Activated naive CD4-positive, alpha-beta T cell treated with anti-CD3 and anti-CD28 coated beads, Interleukin-2, amount 50 U/mL, for 72 hours (primary cell): ENCODE measurements around the gene HLCS. TPM values are rescaled to one million over a fixed set of nuclear protein-coding genes. Genes with fewer than 3 reads are reported as not detected.

Source experiments
- ATAC-seq, 2 donors: fragments of 150-1000 bp; cut with Tn5 transposase; 2 replicates each; pipeline ENCODE4 v1.10.0; 2021; ENCODE audit warnings: mild to moderate bottlenecking in 2 of 2, moderate library complexity in 2 of 2
- DNase-seq, 2 donors: peaks; one replicate each; pipeline ENCODE4 v3.0.0; 2021 to 2022; ENCODE audit warnings: low spot score in 2 of 2
- H3K27ac Mint-ChIP-seq, 2 donors: one replicate each; pipeline ENCODE4 v1.8.0; 2022; ENCODE audit warnings: mild to moderate bottlenecking in 2 of 2, mixed read lengths in 2 of 2
- H3K36me3 Mint-ChIP-seq, 2 donors: one replicate each; pipeline ENCODE4 v1.8.0; 2022; ENCODE audit warnings: mixed read lengths in 2 of 2
- H3K9me3 Mint-ChIP-seq, 2 donors: one replicate each; pipeline ENCODE4 v1.8.0; 2022; ENCODE audit warnings: mixed read lengths in 2 of 2
- total RNA-seq, 2 donors: library from RNA; stranded (reverse); gene quantifications; one replicate each; pipeline ENCODE4 v1.2.3, GENCODE V29; 2022

The HLCS gene
- total RNA-seq, 2 donors from 2014 or later = 11.1 to 13.0 TPM

- ATAC-seq (no peak), DNase-seq (no peak)
- H3K36me3 Mint-ChIP-seq = peaks cover 0 to 5% of the 10 kb centered on the region in 2 donors
- H3K9me3 Mint-ChIP-seq = peaks cover 0 to 4% of the 10 kb centered on the region in 2 donors
- H3K27ac Mint-ChIP-seq = no peak overlapping the region
These were observed 234.3 kb downstream of the HLCS start for GRCh38 chr21:36732217-36732616.

DNA sequence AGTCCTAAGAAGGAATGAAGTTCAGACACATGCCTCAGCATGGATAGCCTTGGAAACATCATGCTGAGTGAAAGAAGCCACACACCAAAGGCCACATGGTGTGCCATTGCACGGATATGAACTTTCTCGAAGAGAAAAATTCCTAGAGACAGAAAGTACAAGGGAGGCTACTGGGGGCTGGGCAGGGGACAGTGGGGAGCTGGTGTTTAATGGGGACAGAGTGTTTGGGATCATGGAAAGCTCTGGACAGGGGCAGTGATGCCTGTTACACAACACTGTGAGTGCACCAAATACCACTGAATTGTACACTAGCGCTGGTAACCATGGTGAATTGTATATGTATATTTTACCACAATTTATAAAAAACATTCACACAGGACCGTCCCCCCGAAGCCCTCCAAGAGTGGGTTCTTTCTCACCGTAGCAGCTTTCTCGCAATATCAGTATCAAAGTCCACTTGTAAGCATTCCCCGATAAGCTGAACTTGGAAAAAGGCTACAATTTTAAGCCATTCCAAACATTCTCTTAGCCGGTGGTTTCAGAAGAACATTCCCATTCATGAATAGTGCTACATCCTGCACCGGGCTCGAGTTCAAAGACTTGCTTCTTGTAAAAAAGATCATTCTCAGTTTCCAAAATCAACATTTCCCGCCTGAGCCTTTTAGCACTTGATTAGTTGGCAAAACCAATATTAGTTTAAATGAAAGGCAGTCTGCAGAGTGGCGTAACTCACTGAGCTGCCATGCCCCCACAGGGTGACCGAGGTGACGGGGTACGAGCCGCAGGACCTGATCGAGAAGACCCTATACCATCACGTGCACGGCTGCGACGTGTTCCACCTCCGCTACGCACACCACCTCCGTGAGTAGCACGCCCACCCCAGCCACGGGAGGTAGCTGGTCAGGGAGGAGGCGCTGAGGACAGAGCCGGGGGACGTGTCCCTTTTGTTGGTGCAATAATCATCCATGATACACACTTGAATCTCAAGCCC is 235.9 kb downstream of the HLCS start:
- DNase-seq (no peak), ATAC-seq (no peak)
- H3K36me3 Mint-ChIP-seq = peaks cover 0 to 5% of the 10 kb centered on the region in 2 donors
- peaks cover 0 to 4% of the 10 kb centered on the region in 2 donors for H3K9me3 Mint-ChIP-seq
- H3K27ac Mint-ChIP-seq = no peak overlapping the region

GRCh38 chr21:36729310-36729970 is 237.0 kb downstream of the HLCS start:
- Mint-ChIP-seq H3K9me3 (no peaks in the 10 kb centered on the region), H3K27ac (no peak overlapping the region), H3K36me3 (no peaks in the 10 kb centered on the region)
- DNase-seq (no peak), ATAC-seq (no peak)

DNA sequence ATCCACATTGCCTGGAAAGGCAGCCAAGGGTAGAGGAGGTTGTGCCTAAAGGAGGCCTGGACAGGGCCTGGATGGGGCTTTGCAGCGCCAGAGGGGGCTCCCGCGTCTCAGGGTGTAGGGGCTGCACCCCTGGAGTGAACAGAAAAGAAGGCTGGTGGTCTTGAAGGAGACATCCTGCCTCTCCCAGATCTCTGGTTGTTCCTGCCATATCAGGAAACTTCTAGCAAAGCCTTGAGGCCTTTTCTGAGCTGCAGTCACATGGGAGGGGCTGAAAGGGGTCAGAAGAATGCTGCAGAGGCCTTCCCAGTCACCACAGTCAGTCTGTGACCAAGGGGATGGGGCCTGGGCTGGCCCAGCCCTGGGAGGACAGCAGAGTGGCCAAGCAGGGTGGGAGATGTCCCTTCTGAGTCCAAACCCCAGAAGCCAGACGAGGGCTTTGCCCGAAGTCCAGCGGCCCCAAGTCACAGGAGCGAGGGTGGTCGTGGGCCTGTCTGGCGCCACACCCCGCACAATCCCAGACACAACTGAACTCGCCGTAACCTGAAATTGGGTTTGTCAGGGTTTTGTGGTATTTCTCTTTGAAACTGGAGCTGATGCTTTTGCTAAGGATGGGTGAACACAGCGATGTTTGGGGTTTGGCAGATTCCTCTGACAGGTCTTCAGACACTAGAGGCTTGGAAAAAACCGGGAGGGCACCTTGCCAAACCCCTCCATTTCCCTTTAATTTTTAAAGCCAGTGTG is 237.9 kb downstream of the HLCS start:
- Mint-ChIP-seq H3K27ac (no peak overlapping the region), H3K36me3 (no peaks in the 10 kb centered on the region), H3K9me3 (no peaks in the 10 kb centered on the region)
- no peak for ATAC-seq
- DNase-seq = no peak

DNA sequence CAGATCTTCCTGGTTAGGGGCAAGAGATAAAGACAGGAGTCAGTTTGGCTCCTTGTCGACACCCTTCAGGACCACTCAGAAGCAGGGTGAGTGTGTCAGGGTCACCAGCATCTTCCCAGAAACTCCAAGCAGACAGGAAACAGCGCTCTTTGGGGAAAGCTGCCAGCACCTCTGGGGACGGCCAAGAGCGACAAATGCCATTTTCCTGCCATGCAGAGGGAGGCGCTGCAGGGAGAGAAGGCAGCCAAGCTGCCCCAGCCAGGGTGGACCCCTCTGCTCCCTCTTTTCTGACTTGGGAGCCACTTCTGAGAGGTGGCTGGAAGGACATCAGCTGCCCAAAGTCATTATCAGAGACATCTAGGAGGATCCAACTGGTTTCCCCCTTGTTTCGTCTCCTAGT is 238.6 kb downstream of the HLCS start:
- DNase-seq (no peak), ATAC-seq (no peak)
- H3K27ac Mint-ChIP-seq = no peak overlapping the region
- H3K9me3 Mint-ChIP-seq = no peaks in the 10 kb centered on the region
- no peaks in the 10 kb centered on the region for H3K36me3 Mint-ChIP-seq

- DNase-seq = peak in 1 of 2 donors; percentile 28
- Mint-ChIP-seq H3K9me3 (no peaks in the 10 kb centered on the region), H3K27ac (no peak overlapping the region), H3K36me3 (no peaks in the 10 kb centered on the region)
- no peak for ATAC-seq
These were observed 240.6 kb downstream of the HLCS start for GRCh38 chr21:36725793-36726386.

GRCh38 chr21:36724660-36725059 is 241.8 kb downstream of the HLCS start:
- ATAC-seq = no peak
- H3K36me3 Mint-ChIP-seq = no peaks in the 10 kb centered on the region
- no peak for DNase-seq
- no peaks in the 10 kb centered on the region for H3K9me3 Mint-ChIP-seq
- H3K27ac Mint-ChIP-seq = no peak overlapping the region

DNA sequence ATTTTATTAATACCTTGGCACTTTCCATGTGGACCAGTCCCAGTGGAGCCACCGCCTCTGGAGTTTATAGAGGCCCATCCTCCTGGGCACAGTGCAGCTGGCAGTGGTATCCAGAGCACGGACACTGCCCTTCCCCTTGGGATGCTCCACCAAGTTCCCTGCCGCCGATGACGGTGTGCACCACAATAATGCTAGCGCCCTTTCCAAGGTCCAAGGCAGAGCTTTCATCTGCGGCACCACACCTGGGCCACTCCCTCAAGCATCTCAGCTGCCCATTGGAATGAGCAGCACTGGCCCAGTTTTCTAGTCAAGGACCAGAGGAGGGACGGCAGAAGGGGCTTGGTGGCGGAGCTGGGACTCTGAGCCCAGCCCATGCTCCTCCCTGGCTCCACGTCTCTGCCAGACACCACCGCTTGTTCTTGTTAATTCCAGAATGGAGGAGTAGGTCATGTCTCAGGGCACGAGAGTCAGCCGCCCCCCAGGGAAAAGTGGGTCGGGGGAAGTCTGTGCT is 243.0 kb downstream of the HLCS start:
- Mint-ChIP-seq H3K27ac (no peak overlapping the region), H3K9me3 (no peaks in the 10 kb centered on the region), H3K36me3 (no peaks in the 10 kb centered on the region)
- DNase-seq (no peak), ATAC-seq (no peak)

DNA sequence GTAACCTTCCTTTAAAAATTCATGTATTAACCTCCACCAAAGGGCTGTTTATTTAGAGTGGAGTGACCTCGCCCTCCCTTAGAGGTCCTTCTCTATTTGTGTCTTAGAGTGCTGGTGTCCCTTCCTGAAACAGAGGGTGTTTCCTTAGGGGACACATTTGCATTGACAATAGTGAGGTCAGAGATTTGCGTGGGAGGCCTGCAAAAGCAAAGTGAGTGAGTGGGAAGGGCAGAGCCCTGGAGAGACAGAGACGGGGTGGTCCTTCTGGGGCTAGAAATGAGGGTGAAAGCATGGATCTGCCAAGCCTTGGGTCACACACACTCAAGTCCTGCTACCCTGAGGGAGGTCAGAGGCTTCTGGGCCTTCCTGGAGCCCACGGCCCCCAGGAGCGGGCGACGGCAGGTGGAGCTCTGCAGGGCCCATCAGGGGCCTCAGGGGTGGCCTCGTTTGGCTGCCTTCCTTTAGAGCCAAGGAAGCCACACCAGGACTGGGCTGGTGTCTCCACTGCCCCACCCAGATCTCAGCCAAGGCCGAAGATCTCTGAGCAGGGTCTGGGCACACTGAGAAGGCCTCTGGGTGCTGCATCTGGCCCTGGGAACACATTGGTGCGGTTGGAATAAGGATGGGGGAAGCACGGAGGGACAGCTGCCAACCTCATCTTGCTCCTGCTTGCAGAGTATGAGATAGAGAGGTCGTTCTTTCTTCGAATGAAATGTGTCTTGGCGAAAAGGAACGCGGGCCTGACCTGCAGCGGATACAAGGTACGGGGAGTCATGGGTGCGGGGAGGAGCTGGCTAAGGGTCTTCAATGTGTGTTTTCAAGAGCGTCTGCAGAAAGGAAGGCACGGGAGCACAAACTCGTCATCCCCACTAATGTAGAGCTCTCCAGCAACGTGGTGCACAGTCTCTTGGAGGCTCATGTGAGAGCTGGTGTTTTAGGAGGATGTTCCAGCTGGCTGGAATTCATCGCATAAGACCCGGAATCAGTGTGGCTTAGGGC is 243.8 kb downstream of the HLCS start:
- H3K36me3 Mint-ChIP-seq = no peaks in the 10 kb centered on the region
- ATAC-seq = no peak
- H3K9me3 Mint-ChIP-seq = no peaks in the 10 kb centered on the region
- H3K27ac Mint-ChIP-seq = no peak overlapping the region
- no peak for DNase-seq

DNA sequence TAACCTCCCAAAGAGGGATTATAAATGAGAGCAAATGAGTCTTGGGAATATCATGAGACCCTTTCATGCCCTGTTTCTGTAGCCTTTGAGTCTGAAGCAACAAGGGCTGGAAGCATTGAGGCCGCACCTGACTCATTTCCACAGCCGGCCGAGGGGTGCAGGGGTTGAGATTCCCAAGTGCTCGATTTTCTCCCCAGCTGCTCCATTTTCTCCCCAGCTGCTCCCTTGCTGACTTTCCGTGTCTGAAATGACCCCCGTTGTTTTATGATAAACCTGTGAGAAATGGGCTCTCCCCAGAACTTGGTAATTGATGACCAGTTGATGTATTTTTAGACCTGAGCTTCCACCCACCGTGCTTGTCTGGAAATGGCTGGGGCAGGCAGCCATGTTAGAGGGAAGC is 244.7 kb downstream of the HLCS start:
- no peak for ATAC-seq
- Mint-ChIP-seq H3K9me3 (no peaks in the 10 kb centered on the region), H3K27ac (no peak overlapping the region)

DNA sequence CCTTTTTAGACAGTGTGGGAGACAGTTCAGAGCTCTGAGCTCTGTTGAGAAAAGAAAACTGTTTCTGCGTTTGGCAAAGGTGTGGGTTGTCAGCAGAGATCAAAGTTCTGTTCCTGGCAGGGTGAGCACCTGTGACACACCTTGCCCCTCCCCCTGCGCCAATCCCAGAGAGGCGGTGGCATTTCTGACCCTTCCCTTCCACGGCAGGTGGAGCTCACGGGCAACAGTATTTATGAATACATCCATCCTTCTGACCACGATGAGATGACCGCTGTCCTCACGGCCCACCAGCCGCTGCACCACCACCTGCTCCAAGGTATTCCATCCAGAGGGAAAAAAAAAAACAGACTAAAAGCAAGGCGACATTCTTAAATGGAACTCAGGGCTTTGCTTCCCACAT is 246.9 kb downstream of the HLCS start:
- H3K36me3 Mint-ChIP-seq = no peaks in the 10 kb centered on the region
- no peak overlapping the region for H3K27ac Mint-ChIP-seq
- no peaks in the 10 kb centered on the region for H3K9me3 Mint-ChIP-seq
- ATAC-seq (no peak), DNase-seq (no peak)

More for the DNA sequence above, 244.7 kb downstream of the HLCS start:
- no peak for DNase-seq
- H3K36me3 Mint-ChIP-seq = no peaks in the 10 kb centered on the region

DNA sequence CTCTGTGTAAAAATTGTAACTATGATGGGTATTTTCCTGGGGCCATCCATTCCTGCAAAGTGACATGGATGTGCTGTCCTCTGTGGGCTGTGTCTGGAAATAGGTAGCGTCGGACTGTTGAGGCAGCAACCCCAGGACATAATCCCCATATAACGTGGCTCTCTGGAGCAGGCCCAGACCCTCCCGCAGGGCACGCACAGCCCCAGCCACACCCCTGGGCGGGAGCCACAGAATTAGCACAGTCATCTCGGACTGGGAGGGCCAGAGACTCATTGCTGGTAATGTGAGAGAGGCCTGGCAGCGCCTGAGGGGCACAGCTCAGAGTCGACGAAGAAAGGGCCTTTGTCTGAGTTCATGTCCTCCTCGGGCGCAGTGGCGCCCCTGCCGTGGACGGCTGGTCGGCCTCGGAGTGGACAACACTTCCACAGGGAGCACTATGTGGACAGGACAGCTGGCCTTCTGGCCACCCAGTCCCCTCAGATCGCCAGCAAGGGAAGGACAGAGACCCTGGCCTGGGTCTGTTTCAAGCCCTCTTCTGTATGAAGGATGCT is 247.4 kb downstream of the HLCS start:
- Mint-ChIP-seq H3K27ac (no peak overlapping the region), H3K9me3 (no peaks in the 10 kb centered on the region), H3K36me3 (no peaks in the 10 kb centered on the region)
- DNase-seq = peak in 1 of 2 donors; percentile 13
- no peak for ATAC-seq

DNA sequence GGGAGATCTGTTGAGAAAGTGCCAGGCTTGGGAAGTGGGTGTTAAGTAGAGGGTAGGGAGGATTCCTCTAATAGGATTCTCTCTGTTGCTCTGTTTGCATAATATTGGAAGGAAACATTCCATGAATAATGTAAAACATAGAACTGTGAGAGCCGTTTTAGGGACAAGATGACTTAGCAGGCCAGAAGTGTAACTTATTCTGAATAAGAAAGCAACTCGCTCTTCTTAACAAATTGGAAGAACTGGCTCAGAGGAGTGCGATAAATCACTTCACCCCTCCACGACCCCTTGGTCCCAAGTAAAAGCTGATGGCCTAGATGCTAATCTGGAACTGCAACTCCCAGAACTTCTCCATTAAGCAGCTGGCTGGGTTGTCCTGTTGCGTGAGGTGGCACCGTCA is 248.5 kb downstream of the HLCS start:
- Mint-ChIP-seq H3K27ac (no peak overlapping the region), H3K9me3 (no peaks in the 10 kb centered on the region), H3K36me3 (no peaks in the 10 kb centered on the region)
- no peak for ATAC-seq
- no peak for DNase-seq

- Mint-ChIP-seq H3K27ac (no peak overlapping the region), H3K9me3 (no peaks in the 10 kb centered on the region), H3K36me3 (no peaks in the 10 kb centered on the region)
- no peak for DNase-seq
- ATAC-seq = no peak
These were observed 249.6 kb downstream of the HLCS start for GRCh38 chr21:36716836-36717235.

- no peaks in the 10 kb centered on the region for H3K36me3 Mint-ChIP-seq
- ATAC-seq (no peak), DNase-seq (no peak)
- no peaks in the 10 kb centered on the region for H3K9me3 Mint-ChIP-seq
- H3K27ac Mint-ChIP-seq = no peak overlapping the region
These were observed 250.1 kb downstream of the HLCS start for GRCh38 chr21:36716387-36716786.
